Measurements from ENCODE around the gene POLE3.
"Not testable (repeated sequence)": the region's sequence is repeated elsewhere in the genome, so short reads cannot be mapped to it uniquely, and the experiment has no call there.

Gene POLE3

GRCh38 chr9:113406353-113406752 lies 4.1 kb downstream of the POLE3 start:
- not testable (repeated sequence) for DNase-seq (ENCODE audit: insufficient read length, low spot score); FAIRE-seq

- no peak for DNase-seq (ENCODE audit: insufficient read length, low spot score)
- FAIRE-seq, result no peak
Measured at GRCh38 chr9:113403646-113404045, 6.8 kb downstream of the POLE3 start.

- DNase-seq (ENCODE audit: insufficient read length, low spot score) (peak; percentile 92), FAIRE-seq (peak; percentile 90)
Measured at GRCh38 chr9:113401027-113401792, 9.3 kb downstream of the POLE3 start, which contains the start of gene ALAD. Gene ALAD, minus strand, starts transcription at chr9:113401284. Its CDS starts 7,725 bp downstream, at chr9:113393559.

GRCh38 chr9:113399646-113400200 lies 10.8 kb downstream of the POLE3 start:
- DNase-seq (ENCODE audit: insufficient read length, low spot score) (no peak), FAIRE-seq (no peak)

GRCh38 chr9:113398796-113399195 lies 11.7 kb downstream of the POLE3 start:
- no peak for FAIRE-seq
- no peak for DNase-seq (ENCODE audit: insufficient read length, low spot score)

- no peak for DNase-seq (ENCODE audit: insufficient read length, low spot score)
Measured at GRCh38 chr9:113397203-113397631, 13.3 kb downstream of the POLE3 start.

GRCh38 chr9:113395000-113395861 lies 15.2 kb downstream of the POLE3 start:
- no peak for DNase-seq (ENCODE audit: insufficient read length, low spot score)
- no peak for FAIRE-seq

More at GRCh38 chr9:113397203-113397631, 13.3 kb downstream of the POLE3 start:
- FAIRE-seq, result no peak

GRCh38 chr9:113393281-113393680 lies 17.2 kb downstream of the POLE3 start:
- DNase-seq (ENCODE audit: insufficient read length, low spot score) (no peak), FAIRE-seq (no peak)

- FAIRE-seq (no peak), DNase-seq (ENCODE audit: insufficient read length, low spot score) (no peak)
Measured at GRCh38 chr9:113391917-113392316, 18.6 kb downstream of the POLE3 start.

GRCh38 chr9:113390192-113390960 lies 20.1 kb downstream of the POLE3 start:
- no peak for DNase-seq (ENCODE audit: insufficient read length, low spot score)
- FAIRE-seq, result no peak

GRCh38 chr9:113389451-113389850 lies 21.0 kb downstream of the POLE3 start:
- FAIRE-seq (no peak), DNase-seq (ENCODE audit: insufficient read length, low spot score) (no peak)

- FAIRE-seq (no peak), DNase-seq (ENCODE audit: insufficient read length, low spot score) (no peak)
Measured at GRCh38 chr9:113388833-113389232, 21.6 kb downstream of the POLE3 start.

GRCh38 chr9:113387560-113388230 lies 22.8 kb downstream of the POLE3 start:
- no peak for DNase-seq (ENCODE audit: insufficient read length, low spot score)
- no peak for FAIRE-seq

- FAIRE-seq (no peak), DNase-seq (ENCODE audit: insufficient read length, low spot score) (no peak)
Measured at GRCh38 chr9:113386571-113387393, 23.7 kb downstream of the POLE3 start.

GRCh38 chr9:113381909-113382411 lies 28.5 kb downstream of the POLE3 start:
- no peak for FAIRE-seq
- DNase-seq (ENCODE audit: insufficient read length, low spot score), result no peak

GRCh38 chr9:113381441-113381840 lies 29.0 kb downstream of the POLE3 start:
- FAIRE-seq, result not testable (repeated sequence)

GRCh38 chr9:113380869-113381378 lies 29.6 kb downstream of the POLE3 start:
- peak; percentile 81 for FAIRE-seq
- DNase-seq (ENCODE audit: insufficient read length, low spot score), result peak; percentile 48

More at GRCh38 chr9:113381441-113381840, 29.0 kb downstream of the POLE3 start:
- DNase-seq (ENCODE audit: insufficient read length, low spot score), result not testable (repeated sequence)

- not testable (repeated sequence) for DNase-seq (ENCODE audit: insufficient read length, low spot score); FAIRE-seq
Measured at GRCh38 chr9:113379829-113380210, 30.7 kb downstream of the POLE3 start.
